Mammary epithelial cell (primary cell): Measurements from ENCODE around the gene UGT1A8.

ENCODE experiments used
- EZH2 ChIP-seq: IDR thresholded peaks from 2 replicates; pipeline ENCODE4 v1.6.1; 2012; ENCODE audit warnings: low read length, inconsistent platforms, borderline replicate concordance
- TF ChIP-seq, protein P1 (sequence below), 2 donors: IDR thresholded peaks in 1 of 2; conservative IDR thresholded peaks in 1 of 2; 2 replicates each; pipeline ENCODE4 v1.5.1; 2011 to 2012; ENCODE audit warnings: inconsistent platforms in 2 of 2, low read length in 2 of 2, mild to moderate bottlenecking in 2 of 2, control low read depth in 1 of 2, low read depth in 1 of 2; ENCODE audit not compliant: insufficient read depth in 1 of 2; ENCODE audit errors: extremely low read depth in 1 of 2

- no peak for TF ChIP-seq EZH2
- TF ChIP-seq, protein P1, sequence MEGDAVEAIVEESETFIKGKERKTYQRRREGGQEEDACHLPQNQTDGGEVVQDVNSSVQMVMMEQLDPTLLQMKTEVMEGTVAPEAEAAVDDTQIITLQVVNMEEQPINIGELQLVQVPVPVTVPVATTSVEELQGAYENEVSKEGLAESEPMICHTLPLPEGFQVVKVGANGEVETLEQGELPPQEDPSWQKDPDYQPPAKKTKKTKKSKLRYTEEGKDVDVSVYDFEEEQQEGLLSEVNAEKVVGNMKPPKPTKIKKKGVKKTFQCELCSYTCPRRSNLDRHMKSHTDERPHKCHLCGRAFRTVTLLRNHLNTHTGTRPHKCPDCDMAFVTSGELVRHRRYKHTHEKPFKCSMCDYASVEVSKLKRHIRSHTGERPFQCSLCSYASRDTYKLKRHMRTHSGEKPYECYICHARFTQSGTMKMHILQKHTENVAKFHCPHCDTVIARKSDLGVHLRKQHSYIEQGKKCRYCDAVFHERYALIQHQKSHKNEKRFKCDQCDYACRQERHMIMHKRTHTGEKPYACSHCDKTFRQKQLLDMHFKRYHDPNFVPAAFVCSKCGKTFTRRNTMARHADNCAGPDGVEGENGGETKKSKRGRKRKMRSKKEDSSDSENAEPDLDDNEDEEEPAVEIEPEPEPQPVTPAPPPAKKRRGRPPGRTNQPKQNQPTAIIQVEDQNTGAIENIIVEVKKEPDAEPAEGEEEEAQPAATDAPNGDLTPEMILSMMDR (conservative IDR thresholded peaks at IDR 0.05 in 1 of 2, IDR thresholded peaks at IDR 0.05 in 1 of 2; ENCODE audit: extremely low read depth in 1 of 2, insufficient read depth in 1 of 2, low read depth in 1 of 2, low read length in 2 of 2), result no peak
These were observed 45.0 kb upstream of the UGT1A8 start for GRCh38 chr2:233572468-233572867.
